ENCODE measurements around the gene ZBTB44.

The ZBTB44 gene

DNA sequence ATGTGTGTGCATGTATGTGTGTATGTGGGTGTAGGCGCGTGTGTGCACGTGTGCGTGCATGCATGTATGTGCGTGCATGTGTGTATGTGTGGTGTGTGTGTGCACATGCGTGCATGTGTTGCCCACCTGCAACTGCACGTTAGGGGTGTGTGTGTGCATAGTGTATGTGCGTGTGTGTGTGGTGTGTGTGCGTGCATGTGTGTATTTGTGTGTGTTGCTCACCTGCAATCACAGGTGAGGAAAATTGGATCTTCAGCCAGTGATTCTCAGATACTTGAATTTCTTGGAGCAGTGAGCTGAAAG is 100.8 kb downstream of the ZBTB44 start:
- no peaks in the 10 kb centered on the region for H3K36me3 ChIP-seq (ENCODE audit: control insufficient read depth, insufficient read depth, low read length)
- no peak overlapping the region for H3K27ac ChIP-seq (ENCODE audit: low read depth, low read length)
- H3K4me1 ChIP-seq (ENCODE audit: control insufficient read depth, insufficient read depth, low read length) = peaks cover 25% of the 10 kb centered on the region
- no peak overlapping the region for H3K9ac ChIP-seq (ENCODE audit: low read length)
- H3K4me3 ChIP-seq (ENCODE audit: low read depth, low read length) = no peak overlapping the region
- no peaks in the 10 kb centered on the region for H3K27me3 ChIP-seq (ENCODE audit: control insufficient read depth, insufficient read depth, low read length)
- no peaks in the 10 kb centered on the region for H3K9me3 ChIP-seq (ENCODE audit: control insufficient read depth, insufficient read depth, low read depth, low read length)

DNA sequence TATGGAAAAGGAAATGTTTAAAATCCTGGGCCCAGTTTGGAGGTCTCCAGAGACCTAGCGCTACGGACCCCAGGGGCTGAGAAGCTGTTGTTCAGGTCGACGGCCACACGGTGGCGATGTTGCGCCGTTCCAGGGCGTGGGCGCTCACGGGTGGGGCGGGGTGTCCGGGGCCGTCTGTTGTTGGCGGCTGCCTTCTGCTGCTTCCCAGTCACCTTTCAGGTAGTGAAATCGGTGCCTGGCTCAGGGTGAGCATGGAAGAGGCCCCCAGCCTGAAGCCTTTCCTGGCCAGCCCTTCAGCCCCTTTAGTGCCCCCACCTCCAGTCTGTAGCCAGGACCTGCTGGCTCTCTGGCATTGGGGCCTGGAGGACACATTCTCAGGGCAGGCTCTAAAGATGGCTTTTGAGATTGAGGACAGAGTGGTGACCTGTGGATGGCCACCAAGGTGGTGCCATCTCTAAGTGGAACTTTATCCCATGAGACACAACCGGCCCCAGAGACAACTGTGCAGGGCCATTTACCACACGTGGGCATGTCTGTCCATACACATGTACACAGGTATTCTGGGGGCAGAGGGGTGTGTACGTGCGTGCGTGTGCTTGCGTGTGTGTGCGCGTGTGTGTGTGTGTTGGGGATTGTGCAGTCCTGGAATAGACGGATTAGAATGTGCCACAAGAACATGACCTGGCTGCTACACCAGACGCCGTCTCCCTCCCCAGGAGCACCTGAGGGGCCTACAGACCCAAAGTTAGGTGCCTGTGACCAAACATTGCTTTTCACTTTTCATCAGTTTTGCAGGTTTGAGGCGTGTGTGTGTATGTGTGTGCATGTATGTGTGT is 101.4 kb downstream of the ZBTB44 start:
- Histone ChIP-seq H3K9me3 (ENCODE audit: control insufficient read depth, insufficient read depth, low read depth, low read length) (no peaks in the 10 kb centered on the region), H3K4me1 (ENCODE audit: control insufficient read depth, insufficient read depth, low read length) (peaks cover 25% of the 10 kb centered on the region), H3K36me3 (ENCODE audit: control insufficient read depth, insufficient read depth, low read length) (no peaks in the 10 kb centered on the region), H3K9ac (ENCODE audit: low read length) (no peak overlapping the region), H3K27me3 (ENCODE audit: control insufficient read depth, insufficient read depth, low read length) (no peaks in the 10 kb centered on the region), H3K4me3 (ENCODE audit: low read depth, low read length) (no peak overlapping the region), H3K27ac (ENCODE audit: low read depth, low read length) (no peak overlapping the region)

DNA sequence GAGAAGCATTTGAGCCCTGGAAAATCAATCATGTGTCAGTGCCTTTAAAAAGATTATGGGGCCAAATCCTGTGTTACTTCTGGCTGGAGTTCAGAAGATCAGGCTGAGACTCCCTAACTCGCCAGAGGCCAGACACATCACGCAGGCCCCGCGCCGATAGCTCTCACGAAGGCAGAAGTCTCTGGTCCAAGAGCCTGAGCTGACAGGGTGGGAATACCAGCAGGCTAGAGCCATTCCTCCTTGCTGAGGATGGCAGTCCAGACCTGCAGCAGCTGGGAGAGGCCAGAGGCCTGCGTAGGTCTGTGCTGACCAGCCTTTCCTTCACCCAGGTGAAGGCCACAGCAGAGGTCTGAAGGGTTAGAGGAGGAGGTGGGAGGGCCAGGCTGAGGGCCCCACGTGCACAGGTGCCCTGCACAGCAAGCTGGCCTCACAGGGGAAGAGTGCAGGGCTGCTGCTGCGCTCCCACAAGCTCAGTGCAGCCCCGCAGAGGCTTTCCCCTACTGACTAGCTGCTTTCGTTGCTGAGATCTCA is 102.2 kb downstream of the ZBTB44 start:
- Histone ChIP-seq H3K4me1 (ENCODE audit: control insufficient read depth, insufficient read depth, low read length) (peaks cover 20% of the 10 kb centered on the region), H3K27ac (ENCODE audit: low read depth, low read length) (no peak overlapping the region), H3K9ac (ENCODE audit: low read length) (no peak overlapping the region), H3K36me3 (ENCODE audit: control insufficient read depth, insufficient read depth, low read length) (no peaks in the 10 kb centered on the region), H3K27me3 (ENCODE audit: control insufficient read depth, insufficient read depth, low read length) (no peaks in the 10 kb centered on the region), H3K4me3 (ENCODE audit: low read depth, low read length) (no peak overlapping the region), H3K9me3 (ENCODE audit: control insufficient read depth, insufficient read depth, low read depth, low read length) (no peaks in the 10 kb centered on the region)

DNA sequence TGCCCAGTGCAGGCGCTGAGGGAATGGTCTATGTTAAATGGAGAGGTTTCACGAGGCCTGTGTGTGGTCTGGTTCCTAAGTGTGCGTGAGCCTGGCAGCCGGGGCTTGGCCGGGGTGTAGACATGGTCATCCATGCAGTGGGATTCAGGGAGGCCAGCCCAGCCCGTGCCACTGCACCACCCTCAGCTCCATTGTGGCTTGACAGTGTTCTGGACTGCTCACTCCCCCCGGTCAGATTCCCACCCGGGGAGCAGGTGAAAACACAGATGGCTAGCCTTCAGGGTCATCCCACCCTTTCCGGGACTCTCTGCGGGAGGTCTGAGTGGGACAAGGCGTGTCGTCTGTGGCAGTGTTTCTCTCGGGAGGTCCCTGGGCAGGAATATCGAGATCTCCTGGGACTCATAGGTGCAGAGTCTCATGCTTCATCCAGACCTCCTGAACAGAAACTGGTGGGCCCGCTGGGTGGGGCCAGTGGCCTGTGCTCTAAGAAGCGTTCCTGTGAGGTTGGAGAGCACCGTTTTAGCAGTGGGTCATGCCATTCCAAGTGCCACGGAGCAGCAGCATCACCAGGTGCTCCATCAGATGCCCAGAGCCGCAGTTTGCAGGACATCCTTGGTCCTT is 102.8 kb downstream of the ZBTB44 start:
- no peak overlapping the region for H3K4me3 ChIP-seq (ENCODE audit: low read depth, low read length)
- no peaks in the 10 kb centered on the region for H3K27me3 ChIP-seq (ENCODE audit: control insufficient read depth, insufficient read depth, low read length)
- H3K27ac ChIP-seq (ENCODE audit: low read depth, low read length) = no peak overlapping the region
- no peaks in the 10 kb centered on the region for H3K9me3 ChIP-seq (ENCODE audit: control insufficient read depth, insufficient read depth, low read depth, low read length)
- H3K9ac ChIP-seq (ENCODE audit: low read length) = no peak overlapping the region
- peaks cover 14% of the 10 kb centered on the region for H3K4me1 ChIP-seq (ENCODE audit: control insufficient read depth, insufficient read depth, low read length)
- H3K36me3 ChIP-seq (ENCODE audit: control insufficient read depth, insufficient read depth, low read length) = no peaks in the 10 kb centered on the region

DNA sequence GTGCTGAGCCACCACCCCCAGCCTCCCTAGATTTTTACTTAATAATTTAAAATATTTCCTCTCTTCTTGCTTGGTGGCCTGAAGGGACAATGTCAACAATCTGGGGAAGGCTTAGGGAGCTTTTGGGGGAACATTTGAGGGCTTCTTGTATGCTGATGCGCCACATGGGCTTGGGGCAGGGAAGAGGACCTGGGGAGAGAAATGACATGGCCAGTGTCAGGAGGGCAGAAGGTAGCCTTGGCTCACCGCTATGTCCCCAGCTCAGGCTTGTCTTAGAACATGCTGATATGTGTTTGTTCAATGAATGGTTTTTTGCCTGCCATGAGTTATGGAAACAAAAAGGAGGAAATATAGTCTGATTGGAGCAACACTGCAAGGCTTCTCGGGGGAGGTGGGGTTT is 103.6 kb downstream of the ZBTB44 start:
- no peak overlapping the region for H3K9ac ChIP-seq (ENCODE audit: low read length)
- H3K9me3 ChIP-seq (ENCODE audit: control insufficient read depth, insufficient read depth, low read depth, low read length) = no peaks in the 10 kb centered on the region
- H3K4me1 ChIP-seq (ENCODE audit: control insufficient read depth, insufficient read depth, low read length) = peaks cover 7% of the 10 kb centered on the region; the same call in 1 of the 2 replicates
- no peaks in the 10 kb centered on the region for H3K27me3 ChIP-seq (ENCODE audit: control insufficient read depth, insufficient read depth, low read length)
- H3K4me3 ChIP-seq (ENCODE audit: low read depth, low read length) = no peak overlapping the region
- no peaks in the 10 kb centered on the region for H3K36me3 ChIP-seq (ENCODE audit: control insufficient read depth, insufficient read depth, low read length)
- no peak overlapping the region for H3K27ac ChIP-seq (ENCODE audit: low read depth, low read length)

DNA sequence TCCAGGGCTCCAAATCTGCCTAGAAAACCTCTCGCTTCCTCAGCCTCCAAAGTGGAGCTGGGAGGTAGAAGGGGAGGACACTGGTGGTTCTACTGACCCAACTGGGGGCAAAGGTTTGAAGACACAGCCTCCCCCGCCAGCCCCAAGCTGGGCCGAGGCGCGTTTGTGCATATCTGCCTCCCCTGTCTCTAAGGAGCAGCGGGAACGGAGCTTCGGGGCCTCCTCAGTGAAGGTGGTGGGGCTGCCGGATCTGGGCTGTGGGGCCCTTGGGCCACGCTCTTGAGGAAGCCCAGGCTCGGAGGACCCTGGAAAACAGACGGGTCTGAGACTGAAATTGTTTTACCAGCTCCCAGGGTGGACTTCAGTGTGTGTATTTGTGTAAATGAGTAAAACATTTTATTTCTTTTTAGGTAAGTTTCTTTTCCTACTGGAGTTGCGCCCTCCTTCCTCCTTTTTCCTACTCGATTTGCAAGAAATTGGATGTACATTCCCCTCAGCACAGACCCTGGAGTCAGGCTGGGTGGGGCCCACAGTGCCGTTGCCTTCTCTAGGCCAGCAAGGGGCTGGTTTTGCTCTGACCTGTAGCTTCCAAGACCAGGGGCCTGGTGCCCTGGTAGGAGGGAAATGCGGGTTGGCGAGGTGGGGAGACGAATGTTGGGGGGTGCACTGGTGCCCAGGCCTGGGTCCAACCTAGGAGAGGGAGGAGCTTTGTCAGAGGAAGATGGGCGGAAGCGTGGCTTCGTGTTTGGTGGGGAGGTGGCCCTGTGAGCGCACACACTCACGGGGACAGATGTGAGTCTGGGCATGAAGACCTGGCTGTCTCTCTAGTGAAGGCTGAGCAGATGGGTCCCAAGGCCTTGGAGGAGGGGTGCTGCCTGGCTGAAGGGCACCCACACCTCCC is 104.5 kb downstream of the ZBTB44 start:
- no peak overlapping the region for H3K9ac ChIP-seq (ENCODE audit: low read length)

DNA sequence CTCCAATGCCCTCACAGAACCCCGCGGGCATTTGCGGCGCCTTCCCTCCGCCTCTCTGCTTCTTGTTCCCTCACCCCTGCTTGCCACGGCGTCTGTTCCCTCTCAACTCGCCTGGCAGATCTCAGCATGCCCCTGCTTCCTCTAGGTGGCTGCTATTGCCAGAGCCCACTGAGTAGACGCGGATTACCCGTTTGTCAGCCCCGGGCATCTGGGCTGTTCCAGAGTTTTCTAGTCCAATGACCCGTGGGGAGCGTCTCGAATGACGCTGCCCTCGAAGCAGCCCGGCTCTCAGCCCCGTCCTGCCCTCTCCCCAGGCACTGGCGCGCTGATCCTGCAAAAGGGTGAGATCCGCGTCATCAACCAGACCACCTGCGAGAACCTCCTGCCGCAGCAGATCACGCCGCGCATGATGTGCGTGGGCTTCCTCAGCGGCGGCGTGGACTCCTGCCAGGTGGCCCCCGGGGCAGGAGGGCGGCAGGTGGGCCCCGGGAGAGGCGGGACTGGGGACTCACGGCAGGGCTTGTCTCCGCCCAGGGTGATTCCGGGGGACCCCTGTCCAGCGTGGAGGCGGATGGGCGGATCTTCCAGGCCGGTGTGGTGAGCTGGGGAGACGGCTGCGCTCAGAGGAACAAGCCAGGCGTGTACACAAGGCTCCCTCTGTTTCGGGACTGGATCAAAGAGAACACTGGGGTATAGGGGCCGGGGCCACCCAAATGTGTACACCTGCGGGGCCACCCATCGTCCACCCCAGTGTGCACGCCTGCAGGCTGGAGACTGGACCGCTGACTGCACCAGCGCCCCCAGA is 105.4 kb downstream of the ZBTB44 start:
- H3K36me3 ChIP-seq (ENCODE audit: control insufficient read depth, insufficient read depth, low read length) = no peaks in the 10 kb centered on the region
- H3K4me1 ChIP-seq (ENCODE audit: control insufficient read depth, insufficient read depth, low read length) = peaks cover 7% of the 10 kb centered on the region; the same call in 1 of the 2 replicates
- H3K9ac ChIP-seq (ENCODE audit: low read length) = no peak overlapping the region
- no peak overlapping the region for H3K4me3 ChIP-seq (ENCODE audit: low read depth, low read length)
- H3K9me3 ChIP-seq (ENCODE audit: control insufficient read depth, insufficient read depth, low read depth, low read length) = no peaks in the 10 kb centered on the region
- no peak overlapping the region for H3K27ac ChIP-seq (ENCODE audit: low read depth, low read length)
- H3K27me3 ChIP-seq (ENCODE audit: control insufficient read depth, insufficient read depth, low read length) = no peaks in the 10 kb centered on the region

More for the DNA sequence above, 104.5 kb downstream of the ZBTB44 start:
- Histone ChIP-seq H3K27me3 (ENCODE audit: control insufficient read depth, insufficient read depth, low read length) (no peaks in the 10 kb centered on the region), H3K9me3 (ENCODE audit: control insufficient read depth, insufficient read depth, low read depth, low read length) (no peaks in the 10 kb centered on the region), H3K27ac (ENCODE audit: low read depth, low read length) (no peak overlapping the region), H3K36me3 (ENCODE audit: control insufficient read depth, insufficient read depth, low read length) (no peaks in the 10 kb centered on the region), H3K4me3 (ENCODE audit: low read depth, low read length) (no peak overlapping the region), H3K4me1 (ENCODE audit: control insufficient read depth, insufficient read depth, low read length) (peaks cover 7% of the 10 kb centered on the region; the same call in 1 of the 2 replicates)

DNA sequence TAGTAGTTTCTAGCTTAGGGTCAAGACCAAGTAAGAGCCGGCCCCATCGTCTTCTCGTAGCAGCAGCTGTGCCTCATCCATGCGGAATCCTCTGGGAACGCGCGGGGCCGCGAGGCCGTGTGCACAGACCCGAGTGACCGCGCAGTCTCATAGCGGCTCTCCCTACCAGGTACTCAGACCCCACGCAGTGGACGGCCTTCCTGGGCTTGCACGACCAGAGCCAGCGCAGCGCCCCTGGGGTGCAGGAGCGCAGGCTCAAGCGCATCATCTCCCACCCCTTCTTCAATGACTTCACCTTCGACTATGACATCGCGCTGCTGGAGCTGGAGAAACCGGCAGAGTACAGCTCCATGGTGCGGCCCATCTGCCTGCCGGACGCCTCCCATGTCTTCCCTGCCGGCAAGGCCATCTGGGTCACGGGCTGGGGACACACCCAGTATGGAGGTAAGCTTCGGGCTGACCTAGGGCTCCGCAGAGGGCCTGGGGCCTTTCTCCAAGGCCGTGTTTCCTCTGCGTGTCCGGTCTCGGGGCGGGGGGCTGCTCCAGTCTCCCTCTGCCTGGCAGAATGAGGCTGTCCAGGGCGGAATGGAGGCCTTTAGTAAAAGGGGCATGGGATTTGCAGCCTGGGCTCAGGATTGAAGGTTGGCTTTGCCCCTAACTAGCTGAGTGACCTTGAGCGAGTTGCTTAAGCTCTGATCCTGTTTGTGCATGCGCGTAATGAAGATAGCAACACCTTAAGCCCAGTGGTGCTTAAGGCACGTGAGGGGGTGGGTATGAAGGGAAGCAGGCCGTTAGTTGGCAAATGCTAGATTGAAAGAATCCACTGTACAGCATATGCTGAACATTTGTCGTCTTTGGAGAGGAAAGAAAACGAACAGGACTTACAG is 106.2 kb downstream of the ZBTB44 start:
- peaks cover 6% of the 10 kb centered on the region; the same call in 1 of the 2 replicates for H3K4me1 ChIP-seq (ENCODE audit: control insufficient read depth, insufficient read depth, low read length)
- no peaks in the 10 kb centered on the region for H3K9me3 ChIP-seq (ENCODE audit: control insufficient read depth, insufficient read depth, low read depth, low read length)
- no peak overlapping the region for H3K9ac ChIP-seq (ENCODE audit: low read length)
- H3K27me3 ChIP-seq (ENCODE audit: control insufficient read depth, insufficient read depth, low read length) = no peaks in the 10 kb centered on the region
- H3K4me3 ChIP-seq (ENCODE audit: low read depth, low read length) = no peak overlapping the region
- no peak overlapping the region for H3K27ac ChIP-seq (ENCODE audit: low read depth, low read length)
- H3K36me3 ChIP-seq (ENCODE audit: control insufficient read depth, insufficient read depth, low read length) = no peaks in the 10 kb centered on the region

DNA sequence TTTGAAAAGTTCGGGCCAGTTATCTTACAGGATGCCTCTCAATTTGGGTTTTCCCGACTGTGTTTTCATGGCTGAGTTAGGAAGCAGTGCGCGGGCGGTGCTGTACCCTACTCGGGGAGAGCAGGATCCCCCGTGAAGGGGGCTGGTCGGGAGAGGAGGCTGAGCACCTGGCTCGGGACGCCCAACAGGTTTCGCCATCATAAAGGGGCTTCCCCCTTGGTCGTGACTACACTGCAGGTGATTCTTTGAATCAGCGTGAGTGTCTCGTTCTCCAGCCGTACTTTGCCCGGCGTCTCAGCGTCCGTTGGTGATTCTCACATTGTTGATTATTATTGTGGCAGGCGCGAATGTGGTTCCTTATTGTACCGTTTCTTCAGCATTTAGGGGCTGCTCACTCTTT is 108.6 kb downstream of the ZBTB44 start:
- H3K9me3 ChIP-seq (ENCODE audit: control insufficient read depth, insufficient read depth, low read depth, low read length) = no peaks in the 10 kb centered on the region
- H3K4me1 ChIP-seq (ENCODE audit: control insufficient read depth, insufficient read depth, low read length) = no peaks in the 10 kb centered on the region
- H3K9ac ChIP-seq (ENCODE audit: low read length) = no peak overlapping the region
- H3K27me3 ChIP-seq (ENCODE audit: control insufficient read depth, insufficient read depth, low read length) = no peaks in the 10 kb centered on the region
- no peak overlapping the region for H3K27ac ChIP-seq (ENCODE audit: low read depth, low read length)
- peaks cover 3% of the 10 kb centered on the region; the same call in 1 of the 2 replicates for H3K36me3 ChIP-seq (ENCODE audit: control insufficient read depth, insufficient read depth, low read length)
- H3K4me3 ChIP-seq (ENCODE audit: low read depth, low read length) = no peak overlapping the region

All from HUES6 (cell line).